GM21528 (cell line): Measurements from ENCODE around the gene MISFA.
"Not testable (repeated sequence)": the region's sequence is repeated elsewhere in the genome, so short reads cannot be mapped to it uniquely, and the experiment has no call there.

Source experiments
- ATAC-seq: cut with Tn5 transposase; IDR thresholded peaks from one replicate; pipeline ENCODE4 v1.9.1; 2021; ENCODE audit warnings: mild to moderate bottlenecking, moderate library complexity; ENCODE audit not compliant: unreplicated experiment, low FRiP score

Gene MISFA

GRCh38 chr11:18599739-18600230, at the start of gene MISFA:
Gene MISFA, plus strand, starts transcription at chr11:18599789. Its CDS starts 140 bp downstream, at chr11:18599929.
- ATAC-seq = no peak

GRCh38 chr11:18563090-18563730, 36.4 kb upstream of the MISFA start:
- no peak for ATAC-seq

- ATAC-seq = no peak
Measured at GRCh38 chr11:18564149-18564548, 35.4 kb upstream of the MISFA start.

GRCh38 chr11:18566406-18566805, 33.2 kb upstream of the MISFA start:
- ATAC-seq = no peak

- ATAC-seq = no peak
Measured at GRCh38 chr11:18567081-18567480, 32.5 kb upstream of the MISFA start.

- ATAC-seq = no peak
Measured at GRCh38 chr11:18575361-18575760, 24.2 kb upstream of the MISFA start.

GRCh38 chr11:18578975-18579598, 20.5 kb upstream of the MISFA start:
- peak; percentile 68 for ATAC-seq

GRCh38 chr11:18580113-18580766, 19.3 kb upstream of the MISFA start:
- ATAC-seq = no peak

GRCh38 chr11:18581825-18582224, 17.8 kb upstream of the MISFA start:
- no peak for ATAC-seq

- peak; percentile 80 for ATAC-seq
Measured at GRCh38 chr11:18588297-18589252, 11.0 kb upstream of the MISFA start, which contains the start of gene UEVLD. Gene UEVLD, minus strand, starts transcription at chr11:18588734. Its CDS starts 80 bp downstream, at chr11:18588654.

- ATAC-seq = no peak
Measured at GRCh38 chr11:18590571-18590970, 9.0 kb upstream of the MISFA start.

- ATAC-seq = not testable (repeated sequence)
Measured at GRCh38 chr11:18594088-18594487, 5.5 kb upstream of the MISFA start.

- ATAC-seq = no peak
Measured at GRCh38 chr11:18594999-18595749, 4.4 kb upstream of the MISFA start.

GRCh38 chr11:18600915-18601569, 1.5 kb downstream of the MISFA start:
- ATAC-seq = no peak

- ATAC-seq = no peak
Measured at GRCh38 chr11:18608376-18608775, 8.8 kb downstream of the MISFA start.

GRCh38 chr11:18611196-18611595, 11.6 kb downstream of the MISFA start:
- ATAC-seq = no peak

- ATAC-seq = no peak
Measured at GRCh38 chr11:18612394-18612793, 12.8 kb downstream of the MISFA start.

- no peak for ATAC-seq
Measured at GRCh38 chr11:18614667-18615066, 15.1 kb downstream of the MISFA start.
